ENCODE measurements around the gene THSD4. TPM values are rescaled to one million over a fixed set of nuclear protein-coding genes. Genes with fewer than 3 reads are reported as not detected.

The THSD4 gene
- total RNA-seq, 4 donors from 2014 or later: 23.0 to 68.5 (median 48.6) TPM

DNA sequence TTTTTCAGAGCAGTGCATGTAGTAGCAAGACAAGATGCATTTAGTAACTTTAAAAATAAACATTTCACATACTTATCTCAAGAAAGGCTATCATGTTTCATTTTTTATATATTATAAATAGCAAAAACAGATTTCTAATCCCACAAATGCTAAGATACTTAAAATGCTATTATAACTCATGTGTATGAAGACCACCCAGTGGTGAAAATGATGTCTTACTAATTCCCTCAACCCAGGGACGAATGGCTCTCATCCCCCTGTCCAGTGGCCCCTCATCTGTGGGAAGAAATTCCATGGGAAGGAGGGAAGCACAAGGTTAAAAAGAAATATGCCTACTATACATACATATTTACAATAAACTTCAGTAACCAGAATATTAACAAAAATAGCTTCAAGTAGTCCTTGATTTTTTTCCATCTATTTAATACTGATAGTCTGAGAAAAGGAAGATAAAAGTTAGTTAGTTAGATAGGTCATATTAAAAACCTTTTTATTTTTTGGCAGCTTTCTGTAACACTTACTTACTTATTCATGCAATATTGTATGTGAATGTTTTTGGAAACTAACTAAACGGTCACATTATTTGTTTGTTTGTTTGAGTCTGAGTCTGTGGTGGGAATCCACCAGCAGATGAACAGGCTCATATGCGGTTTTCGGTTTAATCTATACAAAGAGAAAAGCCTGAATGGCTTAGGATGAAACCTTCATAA is 709.9 kb downstream of the THSD4 start:
- Histone ChIP-seq H3K27ac (no peak overlapping the region), H3K27me3 (no peaks in the 10 kb centered on the region), H3K9me3 (no peaks in the 10 kb centered on the region), H3K36me3 (peaks cover 30 to 37% of the 10 kb centered on the region in 2 donors), H3K4me1 (no peaks in the 10 kb centered on the region), H3K4me3 (replicated peaks in 1 of 3) (no peak overlapping the region)
- DNase-seq: no peak
- TF ChIP-seq POLR2A (IDR thresholded peaks at IDR 0.05) (no peak), CTCF (IDR thresholded peaks at IDR 0.05) (no peak)
- intact Hi-C loops (cut with DNase I): no loop called here
- WGBS, 2 donors: 90 to 93% methylated on average over 4 of the region's 4 CpGs

GRCh38 chr15:71826196-71826595 is 710.9 kb downstream of the THSD4 start:
- no peak overlapping the region for H3K27ac ChIP-seq
- no peaks in the 10 kb centered on the region for H3K9me3 ChIP-seq
- peaks cover 30 to 37% of the 10 kb centered on the region in 2 donors for H3K36me3 ChIP-seq
- no peak overlapping the region for H3K4me3 ChIP-seq (replicated peaks in 1 of 3)
- 89 to 92% methylated on average over 5 of the region's 5 CpGs for WGBS, 2 donors
- no peak for DNase-seq
- TF ChIP-seq CTCF (IDR thresholded peaks at IDR 0.05) (no peak), POLR2A (IDR thresholded peaks at IDR 0.05) (no peak)
- intact Hi-C loops (cut with DNase I): no loop called here
- H3K4me1 ChIP-seq: no peaks in the 10 kb centered on the region
- H3K27me3 ChIP-seq: no peaks in the 10 kb centered on the region

DNA sequence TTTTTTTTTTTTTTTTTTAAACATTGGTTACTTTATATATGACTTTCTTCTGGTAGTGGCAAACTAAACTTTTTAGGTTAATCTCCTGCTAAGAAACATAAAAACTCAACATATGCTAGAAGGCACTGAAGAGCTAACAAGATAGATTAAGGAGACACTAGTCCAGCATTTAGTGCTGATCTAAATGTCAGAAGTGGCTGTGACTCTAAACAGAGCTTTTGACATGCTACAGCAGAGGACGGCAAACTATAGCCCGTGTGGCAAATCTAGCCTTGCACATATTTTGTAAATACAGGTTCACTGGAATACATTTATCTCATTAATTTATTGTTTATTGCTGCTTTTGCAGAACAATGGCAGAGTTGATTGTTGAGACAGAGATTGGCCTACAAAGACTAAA is 715.7 kb downstream of the THSD4 start:
- peaks cover 28 to 36% of the 10 kb centered on the region in 2 donors for H3K36me3 ChIP-seq

More for the DNA sequence above, 715.7 kb downstream of the THSD4 start:
- no peak overlapping the region for H3K27ac ChIP-seq
- H3K27me3 ChIP-seq: no peaks in the 10 kb centered on the region
- TF ChIP-seq CTCF (IDR thresholded peaks at IDR 0.05) (no peak), POLR2A (IDR thresholded peaks at IDR 0.05) (no peak)
- H3K4me3 ChIP-seq (replicated peaks in 1 of 3): no peak overlapping the region
- intact Hi-C loops (cut with DNase I): no loop called here
- no peaks in the 10 kb centered on the region for H3K9me3 ChIP-seq
- no peaks in the 10 kb centered on the region for H3K4me1 ChIP-seq
- WGBS, 2 donors: 95 to 96% methylated on average over 2 of the region's 2 CpGs
- no peak for DNase-seq

Other genes starting within 250 kb of the THSD4 start
- gene THAP10, start 223.0 kb upstream of the THSD4 start, total RNA-seq: 1 to 10 TPM; 3.9 to 5.4 (median 4.9) TPM
- gene LRRC49, start 222.6 kb upstream of the THSD4 start, total RNA-seq: 10 to 100 TPM in 3 of 4 donors, 1 to 10 TPM in 1; 8.3 to 16.1 (median 11.9) TPM

Data from thyroid gland (tissue), 4 donors.